HL-60/S4 treated with phorbol 12-myristate 13-acetate at 8.2 ng/mL for 4 days and 3 days (cell line): Measurements from ENCODE around the gene RNF157.
"Not testable (repeated sequence)": the region's sequence is repeated elsewhere in the genome, so short reads cannot be mapped to it uniquely, and the experiment has no call there.

Source experiments
- in situ Hi-C: fragments of 300-500 bp; cut with MboI; formaldehyde crosslinking; loops from 2 replicates; pipeline ENCODE4 v1.15.0; 2022; ENCODE audit warnings: low sequenced_read_pairs

Gene RNF157

DNA sequence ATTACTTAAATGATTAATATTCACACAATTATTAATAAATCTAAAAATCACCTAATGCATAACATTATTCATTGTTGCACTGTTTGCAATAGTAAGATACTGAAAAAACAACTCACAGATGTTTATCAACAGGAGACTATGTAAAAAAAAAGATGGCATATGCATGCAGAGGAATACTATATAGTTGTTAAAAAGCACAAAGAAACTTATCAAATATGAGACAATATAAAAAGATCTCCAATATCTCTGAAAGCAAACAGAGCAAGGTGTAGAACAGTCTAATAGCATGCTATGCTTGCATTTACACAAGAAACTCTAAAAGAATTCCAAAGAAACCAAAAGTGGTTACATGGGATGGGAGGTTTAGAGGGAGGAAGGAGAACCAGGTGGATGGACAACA, 3.7 kb downstream of the RNF157 start:
- in situ Hi-C loops: no loop called here

DNA sequence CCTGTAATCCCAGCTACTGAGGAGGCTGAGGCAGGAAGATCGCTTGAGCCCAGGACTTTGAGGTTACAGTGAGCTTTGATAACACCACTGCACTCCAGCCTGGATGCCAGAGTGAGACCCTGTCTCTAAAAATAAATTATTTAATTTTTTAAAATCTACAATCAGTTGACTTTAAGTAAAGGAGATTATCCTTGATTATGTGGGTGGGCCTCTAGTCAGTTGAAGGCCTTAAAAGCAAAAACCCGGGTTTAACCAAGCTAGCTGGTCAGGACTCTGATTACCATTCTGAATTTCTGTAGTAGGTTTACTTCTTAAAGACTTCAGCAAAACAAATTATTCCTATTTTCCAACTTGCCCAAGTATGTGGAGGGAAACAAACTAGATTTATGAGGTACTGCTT, 4.4 kb downstream of the RNF157 start:
- in situ Hi-C loops: no loop called here

DNA sequence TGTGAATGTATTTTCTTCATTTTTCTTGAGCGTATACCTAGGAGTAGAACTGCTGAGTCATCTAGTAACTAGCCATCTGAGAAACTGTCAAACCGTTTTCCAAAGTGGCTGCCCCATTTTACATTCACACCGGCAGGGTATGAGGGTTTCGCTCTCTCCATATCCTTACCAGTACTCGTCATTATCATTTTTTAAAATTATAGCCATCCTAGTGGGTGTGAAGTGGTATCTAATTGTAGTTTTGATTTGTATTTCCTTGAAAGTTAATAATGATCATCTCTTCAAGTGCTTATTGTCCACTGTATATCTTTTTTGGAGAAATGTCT, 6.0 kb downstream of the RNF157 start:
- in situ Hi-C loops: no loop called here

DNA sequence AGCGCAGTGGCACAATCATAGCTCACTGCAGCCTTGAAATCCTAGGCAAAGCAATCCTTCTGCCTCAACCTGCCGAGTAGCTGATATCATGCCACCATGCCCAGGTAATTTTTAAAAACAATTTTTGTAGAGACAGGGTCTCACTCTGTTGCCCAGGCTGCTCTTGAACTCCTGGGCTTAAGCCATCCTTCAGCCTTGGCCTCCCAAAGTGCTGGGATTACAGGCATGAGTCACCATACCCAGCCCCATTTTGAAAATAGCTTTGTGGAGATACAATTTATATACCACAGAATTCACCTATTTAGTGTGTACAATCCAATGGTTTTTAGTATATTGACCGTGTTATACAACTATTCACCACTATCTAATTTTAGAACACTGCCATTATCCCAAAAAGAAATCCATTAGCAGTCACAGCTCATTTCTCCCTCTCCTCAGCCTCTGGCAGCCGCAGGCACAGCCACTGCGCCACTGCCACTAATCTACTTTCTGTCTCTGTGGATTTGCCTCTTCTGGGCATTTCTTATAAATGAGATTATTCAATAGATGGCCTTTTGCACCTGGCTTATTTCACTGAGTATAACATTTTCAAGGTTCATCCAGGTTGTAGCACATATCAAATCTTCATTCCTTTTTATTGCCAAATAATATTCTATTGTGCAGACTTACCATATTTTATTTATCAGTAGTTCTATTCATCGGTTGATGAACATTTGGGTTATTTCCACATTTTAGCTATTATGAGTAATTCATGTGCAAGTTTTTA, 6.5 kb downstream of the RNF157 start:
- in situ Hi-C loops: no loop called here

DNA sequence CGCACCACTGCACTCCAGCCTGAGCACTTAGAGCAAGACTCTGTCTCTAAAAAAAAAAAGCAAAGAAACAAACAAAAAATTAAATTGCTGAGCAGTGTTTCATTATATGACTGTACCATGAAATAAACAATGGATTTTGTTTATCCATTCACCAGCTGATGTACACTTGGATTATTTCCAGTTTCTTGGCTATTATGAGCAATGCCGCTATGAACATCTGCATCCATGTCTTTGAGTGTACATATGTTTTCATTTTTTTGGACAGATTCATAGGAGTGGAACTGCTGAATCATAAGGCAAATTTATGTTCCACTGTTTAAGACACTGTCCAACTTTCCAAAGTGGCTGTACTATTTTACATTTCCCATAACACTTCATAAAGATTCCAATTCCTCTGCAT, 8.0 kb downstream of the RNF157 start:
- in situ Hi-C loops: no loop called here

DNA sequence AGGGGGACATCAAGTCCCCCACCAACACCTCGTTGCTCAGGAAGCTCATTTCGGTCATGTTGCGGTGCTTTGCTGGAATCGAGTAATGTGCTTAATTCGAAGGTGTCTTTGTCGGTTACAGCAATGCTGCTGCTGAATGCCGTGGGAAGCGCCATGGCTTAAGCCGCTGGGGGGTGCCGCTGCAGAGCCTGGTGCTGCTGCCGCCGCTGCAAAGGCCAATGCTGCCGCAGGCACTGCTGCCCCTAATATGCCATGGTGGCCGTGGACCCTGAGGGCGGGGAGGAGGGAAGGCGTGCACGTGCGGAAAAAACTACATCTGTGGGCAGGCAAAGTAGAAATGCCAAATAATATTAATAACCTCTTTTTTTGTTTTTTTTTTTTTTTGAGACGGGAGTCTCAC, 13.5 kb downstream of the RNF157 start:
- in situ Hi-C loops: not testable (repeated sequence)

DNA sequence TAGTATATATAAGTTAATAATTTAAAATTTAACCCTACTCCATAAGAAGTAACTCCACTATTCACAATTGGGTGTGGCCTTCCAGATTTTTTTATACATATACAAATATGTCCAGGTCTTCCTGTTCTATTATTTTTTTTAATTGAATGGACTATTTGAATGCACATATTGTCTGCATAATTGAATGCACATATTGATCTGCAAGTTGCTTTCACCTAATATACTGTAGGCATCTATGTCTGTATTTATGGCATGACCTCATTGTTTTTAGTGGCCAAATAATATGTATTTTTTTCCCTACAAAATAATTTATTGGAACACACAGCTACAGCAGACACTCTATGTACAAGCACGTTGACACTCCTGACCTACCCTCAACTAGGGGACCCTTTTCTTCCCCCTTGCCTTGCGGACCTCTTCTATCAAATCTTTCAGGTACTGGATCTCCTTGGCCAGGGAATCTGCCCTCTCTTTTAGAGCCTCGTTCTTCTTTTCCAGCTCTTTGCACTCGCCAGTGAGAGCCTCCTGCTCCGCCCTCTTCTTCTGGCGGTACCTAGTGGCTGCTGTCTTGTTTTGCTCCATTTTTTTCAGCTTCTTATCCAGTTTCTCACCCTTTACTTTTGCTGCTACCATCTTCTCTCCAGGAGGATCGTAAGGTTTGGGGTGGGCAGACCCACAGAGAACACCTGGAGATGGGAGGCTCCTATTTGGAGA, 14.8 kb downstream of the RNF157 start:
- in situ Hi-C loops: not testable (repeated sequence)

DNA sequence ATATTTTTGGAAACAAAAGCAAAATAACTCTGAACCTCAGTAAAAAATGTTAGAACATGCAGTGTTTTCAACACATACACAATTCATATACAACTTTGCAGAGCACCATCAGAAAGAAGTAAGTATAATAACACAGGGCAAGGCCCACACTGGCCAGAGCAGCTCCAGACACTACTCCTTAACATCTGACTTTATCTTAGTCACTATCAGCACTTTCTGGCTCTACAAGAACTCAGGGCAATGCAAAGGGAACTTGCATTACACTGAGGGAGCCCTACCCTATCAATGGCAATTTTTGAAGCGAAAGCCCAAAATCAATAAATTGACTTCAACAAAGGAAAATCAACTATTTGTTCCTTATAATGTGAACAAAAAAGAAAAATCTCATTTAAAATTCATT, 16.5 kb downstream of the RNF157 start:
- in situ Hi-C loops: no loop called here

DNA sequence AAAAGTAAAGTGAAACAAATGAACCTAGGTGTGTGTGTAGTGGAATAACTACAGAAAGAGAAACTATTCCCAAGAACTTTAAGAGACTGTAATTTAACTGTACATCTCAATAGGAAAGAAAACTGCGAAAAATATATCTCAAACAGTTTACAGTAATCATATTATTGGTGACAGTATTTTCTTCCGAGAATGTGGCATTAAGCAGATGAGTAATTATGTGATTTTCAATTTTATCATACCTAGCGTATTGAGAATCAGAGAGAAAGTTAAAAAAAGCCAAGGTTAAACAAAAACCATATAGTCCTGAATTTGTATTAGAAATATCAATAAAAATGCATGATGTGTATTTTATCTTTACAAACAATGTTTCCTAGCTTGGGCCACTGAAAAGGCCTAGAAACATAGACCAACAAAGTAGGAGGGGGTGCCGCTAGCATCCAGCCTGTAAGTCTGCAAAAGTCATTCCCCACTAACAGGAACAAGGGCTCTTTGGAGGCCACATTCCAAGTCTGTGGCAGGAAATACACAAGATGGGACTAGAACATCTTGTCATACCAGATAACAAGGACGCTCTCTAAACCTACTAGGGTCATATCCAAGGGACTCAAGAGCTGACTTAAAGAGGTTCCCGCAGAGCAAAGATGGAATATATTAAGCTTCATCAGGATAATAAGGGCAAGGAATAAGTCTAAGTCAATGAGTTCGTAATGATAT, 20.5 kb downstream of the RNF157 start:
- in situ Hi-C loops: no loop called here

DNA sequence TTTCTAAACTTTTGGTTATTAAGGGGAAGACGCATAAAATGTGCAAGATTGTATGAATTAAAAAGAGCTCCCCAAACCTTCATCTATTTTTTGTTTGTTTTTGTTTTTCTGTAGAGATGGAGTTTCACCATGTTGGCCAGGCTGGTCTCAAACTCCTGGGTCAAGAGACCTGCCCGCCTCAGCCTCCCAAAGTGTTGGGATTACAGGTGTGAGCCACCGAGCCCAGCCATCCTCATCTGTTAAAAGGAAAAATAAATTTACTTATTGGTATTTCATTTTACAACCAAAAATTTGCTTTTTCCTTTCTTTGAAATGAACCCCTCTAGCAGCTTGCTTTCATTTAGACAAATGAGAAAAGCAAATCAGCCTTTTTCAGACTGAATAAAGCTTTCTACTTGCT, 23.2 kb downstream of the RNF157 start:
- in situ Hi-C loops: no loop called here

DNA sequence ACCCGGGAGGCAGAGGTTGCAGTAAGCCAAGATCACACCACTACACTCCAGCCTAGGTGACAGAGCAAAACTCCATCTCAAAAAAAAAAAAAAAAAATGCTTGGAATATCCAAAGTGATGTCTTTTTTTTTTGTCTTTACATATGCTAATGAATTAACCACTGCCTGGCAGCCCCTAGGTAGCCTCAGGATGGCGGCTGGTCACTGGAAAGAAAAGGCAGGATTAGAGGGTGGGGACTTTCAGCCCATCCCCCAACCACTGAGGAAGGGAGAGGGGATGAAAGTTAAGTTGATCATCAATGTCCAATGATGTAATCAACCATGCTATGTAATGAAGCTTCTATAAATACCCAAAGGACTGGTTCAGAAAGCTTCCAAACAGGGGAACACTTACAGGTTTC, 26.8 kb downstream of the RNF157 start:
- in situ Hi-C loops: no loop called here

DNA sequence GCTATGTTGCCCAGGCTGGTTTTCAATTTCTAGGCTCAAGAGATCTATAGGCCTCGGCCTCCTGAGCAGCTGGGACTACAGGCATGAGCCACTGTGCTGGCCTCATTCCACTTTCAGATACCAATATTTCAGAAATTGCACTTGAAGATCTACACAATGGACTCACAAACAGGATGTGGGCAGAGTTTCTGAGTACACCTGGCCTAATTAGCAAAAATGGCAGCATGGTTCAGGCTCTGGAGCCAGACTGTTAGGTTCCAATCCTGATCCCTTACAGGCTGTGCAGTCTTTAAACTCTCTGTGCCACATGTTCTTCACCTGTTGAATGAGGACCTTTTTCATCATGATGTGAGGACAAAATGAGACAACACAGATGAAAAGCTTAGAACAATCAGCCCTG, 32.2 kb downstream of the RNF157 start:
- in situ Hi-C loops: no loop called here

DNA sequence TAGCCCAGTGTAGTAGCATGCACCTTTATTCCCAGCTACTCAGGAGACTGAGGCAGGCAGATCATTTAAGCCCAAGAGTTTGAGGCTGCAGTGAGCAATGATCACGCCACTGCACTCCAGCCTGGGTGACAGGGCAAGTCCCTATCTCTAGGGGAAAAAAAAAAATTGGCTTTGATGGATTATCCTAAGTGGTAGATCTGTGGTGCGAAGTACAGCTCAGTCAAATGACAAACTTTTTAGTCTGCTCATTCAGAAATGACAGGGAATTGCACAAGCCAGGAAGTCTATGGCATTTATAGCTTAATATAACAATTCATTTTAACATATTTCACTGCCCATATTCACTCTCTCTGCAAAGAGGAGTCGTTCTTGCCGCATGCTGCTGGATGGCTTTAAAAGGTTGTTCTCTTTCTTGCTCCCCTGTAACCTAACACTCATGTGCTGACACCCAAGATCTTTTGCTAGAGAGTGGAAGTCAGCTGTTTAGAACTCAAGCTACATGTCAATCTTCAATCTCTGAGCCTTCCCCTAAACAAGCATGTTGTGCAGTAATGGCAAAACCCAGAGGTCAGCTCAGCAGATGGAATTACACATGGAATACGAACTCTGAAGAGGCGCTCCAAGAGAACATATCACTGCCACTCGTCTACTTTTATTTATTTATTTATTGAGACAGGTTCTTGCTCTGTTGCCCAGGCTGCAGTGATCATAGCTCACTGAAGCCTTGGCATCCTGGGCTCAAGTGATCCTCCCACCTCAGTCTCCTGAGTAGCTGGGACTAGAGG, 32.8 kb downstream of the RNF157 start:
- in situ Hi-C loops: no loop called here

DNA sequence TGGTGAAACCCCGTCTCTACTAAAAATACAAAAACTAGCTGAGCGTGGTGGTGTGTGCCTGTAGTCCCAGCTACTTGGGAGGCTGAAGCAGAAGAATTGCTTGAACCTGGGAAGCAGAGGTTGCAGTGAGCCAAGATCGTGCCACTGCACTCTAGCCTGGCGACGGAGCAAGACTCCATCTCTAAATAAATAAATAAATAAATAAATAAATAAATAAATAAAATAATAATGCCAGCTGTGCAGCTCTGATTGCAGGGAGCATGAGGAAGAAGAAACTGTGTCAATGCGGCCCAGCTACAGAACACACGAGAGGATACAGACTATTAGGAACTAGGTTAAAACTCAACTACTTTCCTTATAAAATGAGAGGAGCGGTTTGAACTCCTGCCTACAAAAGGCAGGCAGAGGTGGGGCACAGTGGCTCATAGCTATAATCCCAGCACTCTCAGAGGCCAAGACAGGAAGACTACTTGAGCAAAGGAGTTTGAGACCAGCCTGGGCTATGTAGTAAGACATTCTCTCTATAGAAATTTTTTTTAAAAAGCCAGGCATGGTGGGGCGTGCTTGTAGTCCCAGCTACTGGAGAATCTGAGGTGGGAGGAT, 34.6 kb downstream of the RNF157 start:
- in situ Hi-C loops: not testable (repeated sequence)

DNA sequence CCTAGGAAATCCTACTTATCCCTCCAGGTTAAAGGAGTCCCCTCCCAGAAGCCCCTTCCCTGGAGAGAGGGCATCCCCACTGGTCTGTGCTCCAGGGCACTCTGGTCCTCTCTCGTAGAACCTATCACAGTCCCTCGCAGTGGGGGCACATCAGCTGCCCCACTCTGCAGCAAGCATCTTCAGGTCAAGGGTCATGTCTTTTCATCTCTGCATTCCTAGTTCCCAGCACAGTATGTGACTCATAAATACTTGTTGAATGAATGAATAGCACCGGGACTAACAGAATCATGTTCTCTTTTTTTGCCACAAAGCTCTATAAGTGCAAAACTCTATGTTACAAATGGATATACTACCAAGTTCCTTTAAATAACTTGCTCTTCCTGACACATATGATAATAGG, 36.0 kb downstream of the RNF157 start:
- in situ Hi-C loops: no loop called here

DNA sequence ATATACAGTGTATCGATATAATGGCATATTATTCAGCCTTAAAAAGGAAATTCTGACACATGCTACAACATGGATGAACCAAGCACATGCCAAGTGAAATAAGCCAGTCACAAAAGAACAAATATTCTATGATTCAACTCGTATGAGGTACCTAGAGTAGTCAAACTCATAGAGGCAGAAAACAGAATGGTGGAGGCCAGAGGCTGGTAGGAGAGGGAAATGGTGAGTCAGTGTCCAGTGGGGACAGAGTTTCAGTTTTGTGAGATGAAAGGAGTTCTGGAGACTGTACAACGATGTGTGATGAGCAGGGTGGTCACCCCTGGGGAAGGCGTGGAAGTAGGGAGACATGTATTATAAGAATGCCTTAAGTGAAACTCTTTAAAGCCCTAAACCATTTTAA, 39.9 kb downstream of the RNF157 start:
- in situ Hi-C loops: no loop called here

DNA sequence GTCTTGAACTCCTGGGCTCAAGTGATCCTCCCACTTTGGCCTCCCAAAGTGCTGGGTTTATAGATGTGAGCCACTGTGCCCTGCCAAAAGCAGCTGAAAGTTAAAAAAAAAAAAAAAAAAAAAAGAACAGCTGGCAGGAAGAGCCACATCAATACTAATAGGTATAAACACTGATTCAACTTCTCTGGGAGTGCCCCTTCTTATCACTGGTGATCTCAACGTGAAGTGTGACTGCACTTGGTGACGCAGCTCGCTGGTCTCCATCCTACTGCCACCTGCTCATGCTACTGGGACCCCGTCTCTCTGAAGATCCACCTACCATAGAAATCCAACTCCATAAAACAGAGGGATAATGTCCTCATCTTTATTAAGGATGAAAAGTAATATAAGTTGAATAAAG, 40.8 kb downstream of the RNF157 start:
- in situ Hi-C loops: no loop called here

DNA sequence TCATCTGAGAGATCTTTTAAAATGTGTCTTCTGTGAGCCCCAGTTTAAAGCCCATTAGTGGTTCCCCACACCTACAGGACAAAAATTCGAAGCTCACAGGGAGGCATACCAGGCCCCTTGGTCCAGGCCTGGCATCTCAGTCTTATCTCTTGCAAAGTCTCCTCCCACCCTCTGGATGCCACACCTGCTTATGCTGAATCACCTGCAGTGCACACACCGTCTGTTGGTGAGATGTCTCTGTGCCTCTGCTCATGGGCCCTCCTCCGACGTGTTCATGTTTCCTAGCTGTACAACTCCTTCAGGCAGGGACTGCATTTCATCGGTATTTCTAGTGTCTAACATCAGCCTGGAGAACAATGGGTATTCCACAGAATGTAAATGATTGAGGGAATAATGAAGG, 41.6 kb downstream of the RNF157 start:
- in situ Hi-C loops: no loop called here

DNA sequence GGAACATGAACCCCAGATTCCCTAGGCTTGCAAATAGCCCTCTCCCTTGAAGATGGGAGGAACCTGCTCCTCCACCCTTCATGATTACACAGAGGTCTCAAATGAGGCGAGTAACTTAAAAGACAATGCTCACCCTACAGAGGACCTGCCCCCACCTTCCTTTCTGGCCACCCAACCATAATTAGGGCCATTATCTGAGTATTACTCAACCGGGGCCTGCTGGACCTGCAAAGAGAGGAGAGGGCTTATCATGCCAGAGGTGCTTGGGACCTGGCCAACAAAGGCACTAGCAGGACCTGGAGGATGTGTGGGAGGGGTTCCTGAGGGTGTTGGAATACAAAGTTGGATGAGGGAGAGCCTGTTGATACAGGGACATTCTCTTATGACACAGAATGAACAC, 42.4 kb downstream of the RNF157 start:
- in situ Hi-C loops: no loop called here

DNA sequence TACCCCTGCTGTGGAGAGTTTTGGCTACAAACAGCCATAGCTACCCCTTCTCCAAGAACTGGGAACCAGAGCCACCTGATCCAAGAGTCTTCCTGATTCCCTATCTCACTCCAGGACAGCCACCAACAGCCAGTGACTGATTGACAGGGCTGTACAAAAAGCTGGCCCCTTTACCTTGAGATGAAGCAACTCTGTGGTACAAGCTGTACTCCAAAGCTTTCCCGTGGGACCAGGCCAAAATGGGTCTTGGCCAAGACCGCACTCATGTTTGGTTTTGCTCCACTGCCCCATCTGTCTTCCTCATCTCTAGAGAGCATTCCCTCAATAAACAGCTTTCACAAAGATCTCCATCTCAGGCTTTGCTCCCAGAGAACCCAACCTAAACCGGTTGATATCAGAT, 43.6 kb downstream of the RNF157 start:
- in situ Hi-C loops: no loop called here
